ENCODE measurements around the gene FAHD1. TPM values are rescaled to one million over a fixed set of nuclear protein-coding genes. Genes with fewer than 3 reads are reported as not detected.

FAHD1 gene
- total and polyA plus RNA-seq, 9 of the 15 experiments (the other 6 are each of a cell fraction or from before 2014, with no cell fraction given) = 2.2 to 20.9 (median 10.7) TPM

DNA sequence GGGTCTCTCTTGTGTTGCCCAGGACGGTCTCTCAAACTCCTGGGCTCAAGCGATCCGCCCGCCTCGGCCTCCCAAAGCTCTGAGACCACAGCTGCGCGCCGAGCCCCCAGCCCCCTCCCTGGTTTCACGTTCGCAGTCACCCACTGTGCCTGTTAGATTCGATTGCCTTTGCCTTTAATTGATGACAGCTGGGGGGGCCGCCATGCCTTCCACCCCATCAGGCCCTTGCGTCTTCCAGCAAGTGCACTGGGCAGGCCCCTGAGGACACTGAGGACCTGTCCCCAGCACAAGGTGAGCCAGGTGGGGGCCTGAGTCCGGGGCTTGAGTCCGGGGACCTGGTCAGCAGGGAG, 36.8 kb upstream of the FAHD1 start:
- Histone ChIP-seq H4K20me1 (replicated peaks; ENCODE audit: control insufficient read depth, insufficient read depth, low read length) (no peaks in the 10 kb centered on the region; the same call in 1 of the 2 replicates), H3K4me3 (no peak overlapping the region), H3K9me3 (replicated peaks; ENCODE audit: control insufficient read depth, insufficient read depth, low read depth, low read length) (no peaks in the 10 kb centered on the region), H3K4me1 (replicated peaks in 1 of 2; ENCODE audit: control insufficient read depth in 2 of 2, insufficient read depth in 2 of 2, low read length in 2 of 2) (peaks cover 0 to 80% of the 10 kb centered on the region in 2 experiments; a peak in 2 of 5 replicates), H3K36me3 (ENCODE audit: control insufficient read depth, insufficient read depth, low read length) (peaks cover 50% of the 10 kb centered on the region; the same call in 1 of the 3 replicates), H3K9ac (ENCODE audit: insufficient read depth in 1 of 2, low read depth in 2 of 2, low read length in 2 of 2) (no peak overlapping the region), H3K4me2 (ENCODE audit: insufficient read depth, low read length) (no peak overlapping the region), H3K27ac (ENCODE audit: extremely low read depth, low read depth, low read length) (no peak overlapping the region), H3K79me2 (ENCODE audit: control insufficient read depth, insufficient read depth, low read length) (peaks cover 20% of the 10 kb centered on the region), H3K27me3 (ENCODE audit: control insufficient read depth in 2 of 2, insufficient read depth in 2 of 2, low read length in 2 of 2) (no peaks in the 10 kb centered on the region), H3K9me1 (ENCODE audit: control insufficient read depth, insufficient read depth, low read length) (no peaks in the 10 kb centered on the region), H2AFZ (ENCODE audit: low read depth, low read length) (no peak overlapping the region)
- intact Hi-C loops (cut with micrococcal nuclease) = no loop called here
- DNase-seq (ENCODE audit: extremely low read depth in 1 of 4, low spot score in 3 of 4) = no peak
- WGBS (ENCODE audit: insufficient coverage, low coverage, missing lambda C conversion rate) = 86% methylated on average over 11 of the region's 15 CpGs
- ChIA-PET CTCF (ENCODE audit: low intra/inter-chr PET ratio) (no interaction called here), POLR2A (interaction anchor here (1.6 kb wide), 1 partner anchor 12 kb away, joined by 8 read pairs; no protein-coding TSS in a partner anchor)
- FAIRE-seq = no peak
- no peak for TF ChIP-seq ZNF274 (IDR thresholded peaks at IDR 0.05; ENCODE audit: borderline replicate concordance, low read depth, low read length)
- no peak for TF ChIP-seq NCOR1 (IDR thresholded peaks at IDR 0.05)
- TF ChIP-seq NFIX (CRISPR knock-in tag; IDR thresholded peaks at IDR 0.05; ENCODE audit: low read depth) = no peak
- TF ChIP-seq ZFP36 (IDR thresholded peaks at IDR 0.05; ENCODE audit: low read depth, low read length, partially characterized antibody) = no peak
- TF ChIP-seq HDAC1 (IDR thresholded peaks at IDR 0.05) = no peak
- TF ChIP-seq MCM5 (IDR thresholded peaks at IDR 0.05; ENCODE audit: low read depth) = no peak
- TF ChIP-seq, protein P1, sequence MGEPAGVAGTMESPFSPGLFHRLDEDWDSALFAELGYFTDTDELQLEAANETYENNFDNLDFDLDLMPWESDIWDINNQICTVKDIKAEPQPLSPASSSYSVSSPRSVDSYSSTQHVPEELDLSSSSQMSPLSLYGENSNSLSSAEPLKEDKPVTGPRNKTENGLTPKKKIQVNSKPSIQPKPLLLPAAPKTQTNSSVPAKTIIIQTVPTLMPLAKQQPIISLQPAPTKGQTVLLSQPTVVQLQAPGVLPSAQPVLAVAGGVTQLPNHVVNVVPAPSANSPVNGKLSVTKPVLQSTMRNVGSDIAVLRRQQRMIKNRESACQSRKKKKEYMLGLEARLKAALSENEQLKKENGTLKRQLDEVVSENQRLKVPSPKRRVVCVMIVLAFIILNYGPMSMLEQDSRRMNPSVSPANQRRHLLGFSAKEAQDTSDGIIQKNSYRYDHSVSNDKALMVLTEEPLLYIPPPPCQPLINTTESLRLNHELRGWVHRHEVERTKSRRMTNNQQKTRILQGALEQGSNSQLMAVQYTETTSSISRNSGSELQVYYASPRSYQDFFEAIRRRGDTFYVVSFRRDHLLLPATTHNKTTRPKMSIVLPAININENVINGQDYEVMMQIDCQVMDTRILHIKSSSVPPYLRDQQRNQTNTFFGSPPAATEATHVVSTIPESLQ (CRISPR knock-in tag; IDR thresholded peaks at IDR 0.05) = no peak
- TF ChIP-seq MAFK (IDR thresholded peaks at IDR 0.05; ENCODE audit: low read length) = no peak
- TF ChIP-seq NCOA1 (IDR thresholded peaks at IDR 0.05; ENCODE audit: low read depth) = no peak
- no peak for TF ChIP-seq KDM2B (CRISPR knock-in tag; IDR thresholded peaks at IDR 0.05)
- TF ChIP-seq ZNF780A (CRISPR knock-in tag; IDR thresholded peaks at IDR 0.05) = no peak
- TF ChIP-seq GATAD2A (IDR thresholded peaks at IDR 0.05) = no peak
- TF ChIP-seq PPARD (CRISPR knock-in tag; IDR thresholded peaks at IDR 0.05) = no peak
- TF ChIP-seq, protein P2, sequence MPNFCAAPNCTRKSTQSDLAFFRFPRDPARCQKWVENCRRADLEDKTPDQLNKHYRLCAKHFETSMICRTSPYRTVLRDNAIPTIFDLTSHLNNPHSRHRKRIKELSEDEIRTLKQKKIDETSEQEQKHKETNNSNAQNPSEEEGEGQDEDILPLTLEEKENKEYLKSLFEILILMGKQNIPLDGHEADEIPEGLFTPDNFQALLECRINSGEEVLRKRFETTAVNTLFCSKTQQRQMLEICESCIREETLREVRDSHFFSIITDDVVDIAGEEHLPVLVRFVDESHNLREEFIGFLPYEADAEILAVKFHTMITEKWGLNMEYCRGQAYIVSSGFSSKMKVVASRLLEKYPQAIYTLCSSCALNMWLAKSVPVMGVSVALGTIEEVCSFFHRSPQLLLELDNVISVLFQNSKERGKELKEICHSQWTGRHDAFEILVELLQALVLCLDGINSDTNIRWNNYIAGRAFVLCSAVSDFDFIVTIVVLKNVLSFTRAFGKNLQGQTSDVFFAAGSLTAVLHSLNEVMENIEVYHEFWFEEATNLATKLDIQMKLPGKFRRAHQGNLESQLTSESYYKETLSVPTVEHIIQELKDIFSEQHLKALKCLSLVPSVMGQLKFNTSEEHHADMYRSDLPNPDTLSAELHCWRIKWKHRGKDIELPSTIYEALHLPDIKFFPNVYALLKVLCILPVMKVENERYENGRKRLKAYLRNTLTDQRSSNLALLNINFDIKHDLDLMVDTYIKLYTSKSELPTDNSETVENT (CRISPR knock-in tag; IDR thresholded peaks at IDR 0.05) = no peak
- no peak for TF ChIP-seq ZKSCAN3 (CRISPR knock-in tag; IDR thresholded peaks at IDR 0.05)
- TF ChIP-seq OTX1 (CRISPR knock-in tag; IDR thresholded peaks at IDR 0.05) = no peak
- TF ChIP-seq, protein P3, sequence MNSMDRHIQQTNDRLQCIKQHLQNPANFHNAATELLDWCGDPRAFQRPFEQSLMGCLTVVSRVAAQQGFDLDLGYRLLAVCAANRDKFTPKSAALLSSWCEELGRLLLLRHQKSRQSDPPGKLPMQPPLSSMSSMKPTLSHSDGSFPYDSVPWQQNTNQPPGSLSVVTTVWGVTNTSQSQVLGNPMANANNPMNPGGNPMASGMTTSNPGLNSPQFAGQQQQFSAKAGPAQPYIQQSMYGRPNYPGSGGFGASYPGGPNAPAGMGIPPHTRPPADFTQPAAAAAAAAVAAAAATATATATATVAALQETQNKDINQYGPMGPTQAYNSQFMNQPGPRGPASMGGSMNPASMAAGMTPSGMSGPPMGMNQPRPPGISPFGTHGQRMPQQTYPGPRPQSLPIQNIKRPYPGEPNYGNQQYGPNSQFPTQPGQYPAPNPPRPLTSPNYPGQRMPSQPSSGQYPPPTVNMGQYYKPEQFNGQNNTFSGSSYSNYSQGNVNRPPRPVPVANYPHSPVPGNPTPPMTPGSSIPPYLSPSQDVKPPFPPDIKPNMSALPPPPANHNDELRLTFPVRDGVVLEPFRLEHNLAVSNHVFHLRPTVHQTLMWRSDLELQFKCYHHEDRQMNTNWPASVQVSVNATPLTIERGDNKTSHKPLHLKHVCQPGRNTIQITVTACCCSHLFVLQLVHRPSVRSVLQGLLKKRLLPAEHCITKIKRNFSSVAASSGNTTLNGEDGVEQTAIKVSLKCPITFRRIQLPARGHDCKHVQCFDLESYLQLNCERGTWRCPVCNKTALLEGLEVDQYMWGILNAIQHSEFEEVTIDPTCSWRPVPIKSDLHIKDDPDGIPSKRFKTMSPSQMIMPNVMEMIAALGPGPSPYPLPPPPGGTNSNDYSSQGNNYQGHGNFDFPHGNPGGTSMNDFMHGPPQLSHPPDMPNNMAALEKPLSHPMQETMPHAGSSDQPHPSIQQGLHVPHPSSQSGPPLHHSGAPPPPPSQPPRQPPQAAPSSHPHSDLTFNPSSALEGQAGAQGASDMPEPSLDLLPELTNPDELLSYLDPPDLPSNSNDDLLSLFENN (IDR thresholded peaks at IDR 0.05; ENCODE audit: low read depth in 2 of 2, low read length in 2 of 2) = no peak
- TF ChIP-seq ZNF134 (CRISPR knock-in tag; conservative IDR thresholded peaks at IDR 0.05) = no peak
- TF ChIP-seq ZNF507 (tag; conservative IDR thresholded peaks at IDR 0.05) = no peak
- in situ Hi-C loops (cut with MboI) = no loop called here
- no TSS peak for BruUV-seq (replicated peaks)
- ATAC-seq = no peak

Measured in K562 (cell line).